ENCODE results near the gene SNRNP48.

- no peak for TF ChIP-seq CTCF (IDR thresholded peaks at IDR 0.05 in 2 of 3, conservative IDR thresholded peaks at IDR 0.05 in 1 of 3; ENCODE audit: control insufficient read depth in 2 of 3, extremely low read depth in 1 of 3, insufficient read depth in 1 of 3, low read depth in 3 of 3, low read length in 3 of 3)
- no peak for TF ChIP-seq EZH2 (IDR thresholded peaks at IDR 0.05; ENCODE audit: borderline replicate concordance, control insufficient read depth, low read depth, low read length)
- no peak for TF ChIP-seq EGR1 (IDR thresholded peaks at IDR 0.05; ENCODE audit: borderline replicate concordance in 1 of 2, low read depth in 2 of 2, low read length in 2 of 2)
- TF ChIP-seq ZNF24 (IDR thresholded peaks at IDR 0.05): no peak
- no peak for TF ChIP-seq PAX5 (IDR thresholded peaks at IDR 0.05; ENCODE audit: borderline replicate concordance, low read depth, low read length)
- no peak for TF ChIP-seq TAF1 (IDR thresholded peaks at IDR 0.05; ENCODE audit: borderline replicate concordance, low read depth, low read length)
- no peak for TF ChIP-seq CHD4 (IDR thresholded peaks at IDR 0.05)
- no peak for TF ChIP-seq ZNF274 (IDR thresholded peaks at IDR 0.05; ENCODE audit: insufficient read depth, insufficient read length)
- no peak for TF ChIP-seq BCL3 (IDR thresholded peaks at IDR 0.05; ENCODE audit: borderline replicate concordance, insufficient read depth, low read depth, low read length, poor library complexity, severe bottlenecking)
- no peak for TF ChIP-seq USF2 (IDR thresholded peaks at IDR 0.05; ENCODE audit: borderline replicate concordance, low read depth, low read length)
Observed at GRCh38 chr6:7555671-7556070, 34.3 kb upstream of the SNRNP48 start.
